ENCODE results near the gene CHKA. TPM values are rescaled to one million over a fixed set of nuclear protein-coding genes. Genes with fewer than 3 reads are reported as not detected.

The CHKA gene
- polyA plus RNA-seq, 1 of the 3 experiments (the other 2 are of a cell fraction) = 12.3 TPM

GRCh38 chr11:68040957-68041591 is 80.1 kb downstream of the CHKA start:
- Histone ChIP-seq H4K20me1 (ENCODE audit: insufficient read depth) (no peaks in the 10 kb centered on the region), H3K9me3 (no peaks in the 10 kb centered on the region), H3K79me2 (ENCODE audit: insufficient read depth) (no peaks in the 10 kb centered on the region), H3K4me3 (ENCODE audit: low read depth in 2 of 2, low read length in 1 of 2) (no peak overlapping the region), H3K27me3 (ENCODE audit: insufficient read depth) (no peaks in the 10 kb centered on the region), H3K27ac (ENCODE audit: low read depth in 2 of 2, low read length in 1 of 2) (no peak overlapping the region; a peak in 1 of 4 replicates), H2AFZ (ENCODE audit: low read depth) (peak overlapping the region; percentile 86; the same call in 1 of the 2 replicates), H3K4me1 (ENCODE audit: control insufficient read depth in 1 of 2, insufficient read depth in 2 of 2, low read depth in 1 of 2, low read length in 1 of 2) (peaks cover 12 to 20% of the 10 kb centered on the region in 2 experiments; a peak in 2 of 4 replicates), H3K4me2 (0 out of 2 replicates have a peak overlapping the region, but pooled peaks have one; percentile 63), H3K9ac (peak overlapping the region; percentile 64; the same call in 1 of the 2 replicates), H3K36me3 (replicated peaks in 1 of 2; ENCODE audit: control insufficient read depth in 1 of 2, insufficient read depth in 2 of 2, low read length in 1 of 2) (peaks cover 0 to 5% of the 10 kb centered on the region in 2 experiments), H3F3A (replicated peaks; ENCODE audit: insufficient read depth) (no peaks in the 10 kb centered on the region), H3K9me2 (no peaks in the 10 kb centered on the region)
- ChIA-PET POLR2A (no interaction called here), CTCF (interaction anchor here (0.9 to 1.7 kb wide), 5 partner anchors 10 to 168 kb away, joined by 3 to 5 read pairs (median 3); no protein-coding TSS in a partner anchor)
- WGBS (ENCODE audit: low lambda C conversion rate) = 90% methylated on average over 15 of the region's 23 CpGs
- peak; percentile 38 for DNase-seq
- TF ChIP-seq, protein P1, sequence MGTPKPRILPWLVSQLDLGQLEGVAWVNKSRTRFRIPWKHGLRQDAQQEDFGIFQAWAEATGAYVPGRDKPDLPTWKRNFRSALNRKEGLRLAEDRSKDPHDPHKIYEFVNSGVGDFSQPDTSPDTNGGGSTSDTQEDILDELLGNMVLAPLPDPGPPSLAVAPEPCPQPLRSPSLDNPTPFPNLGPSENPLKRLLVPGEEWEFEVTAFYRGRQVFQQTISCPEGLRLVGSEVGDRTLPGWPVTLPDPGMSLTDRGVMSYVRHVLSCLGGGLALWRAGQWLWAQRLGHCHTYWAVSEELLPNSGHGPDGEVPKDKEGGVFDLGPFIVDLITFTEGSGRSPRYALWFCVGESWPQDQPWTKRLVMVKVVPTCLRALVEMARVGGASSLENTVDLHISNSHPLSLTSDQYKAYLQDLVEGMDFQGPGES (IDR thresholded peaks at IDR 0.05; ENCODE audit: low read depth, low read length) = no peak
- TF ChIP-seq YY1 (IDR thresholded peaks at IDR 0.05; ENCODE audit: low read depth) (no peak), EZH2phosphoT487 (IDR thresholded peaks at IDR 0.05; ENCODE audit: borderline replicate concordance, low read depth) (no peak), RXRA (IDR thresholded peaks at IDR 0.05; ENCODE audit: borderline replicate concordance, low read depth) (no peak), RAD21 (IDR thresholded peaks at IDR 0.05; ENCODE audit: low read length) (no peak), SIN3A (IDR thresholded peaks at IDR 0.05; ENCODE audit: borderline replicate concordance, low read depth, low read length) (no peak), TEAD4 (IDR thresholded peaks at IDR 0.05; ENCODE audit: borderline replicate concordance, insufficient read depth) (no peak), MXI1 (IDR thresholded peaks at IDR 0.05; ENCODE audit: low read depth, low read length) (no peak), TAF1 (IDR thresholded peaks at IDR 0.05; ENCODE audit: borderline replicate concordance, low read depth, low read length) (no peak), CHD2 (IDR thresholded peaks at IDR 0.05; ENCODE audit: low read length, partially characterized antibody) (no peak), EP300 (IDR thresholded peaks at IDR 0.05; ENCODE audit: borderline replicate concordance in 1 of 2, low read depth in 1 of 2, low read length in 1 of 2) (no peak)
- TF ChIP-seq, protein P2, sequence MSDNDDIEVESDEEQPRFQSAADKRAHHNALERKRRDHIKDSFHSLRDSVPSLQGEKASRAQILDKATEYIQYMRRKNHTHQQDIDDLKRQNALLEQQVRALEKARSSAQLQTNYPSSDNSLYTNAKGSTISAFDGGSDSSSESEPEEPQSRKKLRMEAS (IDR thresholded peaks at IDR 0.05; ENCODE audit: low read depth) = no peak
- TF ChIP-seq, protein P3, sequence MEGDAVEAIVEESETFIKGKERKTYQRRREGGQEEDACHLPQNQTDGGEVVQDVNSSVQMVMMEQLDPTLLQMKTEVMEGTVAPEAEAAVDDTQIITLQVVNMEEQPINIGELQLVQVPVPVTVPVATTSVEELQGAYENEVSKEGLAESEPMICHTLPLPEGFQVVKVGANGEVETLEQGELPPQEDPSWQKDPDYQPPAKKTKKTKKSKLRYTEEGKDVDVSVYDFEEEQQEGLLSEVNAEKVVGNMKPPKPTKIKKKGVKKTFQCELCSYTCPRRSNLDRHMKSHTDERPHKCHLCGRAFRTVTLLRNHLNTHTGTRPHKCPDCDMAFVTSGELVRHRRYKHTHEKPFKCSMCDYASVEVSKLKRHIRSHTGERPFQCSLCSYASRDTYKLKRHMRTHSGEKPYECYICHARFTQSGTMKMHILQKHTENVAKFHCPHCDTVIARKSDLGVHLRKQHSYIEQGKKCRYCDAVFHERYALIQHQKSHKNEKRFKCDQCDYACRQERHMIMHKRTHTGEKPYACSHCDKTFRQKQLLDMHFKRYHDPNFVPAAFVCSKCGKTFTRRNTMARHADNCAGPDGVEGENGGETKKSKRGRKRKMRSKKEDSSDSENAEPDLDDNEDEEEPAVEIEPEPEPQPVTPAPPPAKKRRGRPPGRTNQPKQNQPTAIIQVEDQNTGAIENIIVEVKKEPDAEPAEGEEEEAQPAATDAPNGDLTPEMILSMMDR (IDR thresholded peaks at IDR 0.05) = no peak
- TF ChIP-seq, protein P4, sequence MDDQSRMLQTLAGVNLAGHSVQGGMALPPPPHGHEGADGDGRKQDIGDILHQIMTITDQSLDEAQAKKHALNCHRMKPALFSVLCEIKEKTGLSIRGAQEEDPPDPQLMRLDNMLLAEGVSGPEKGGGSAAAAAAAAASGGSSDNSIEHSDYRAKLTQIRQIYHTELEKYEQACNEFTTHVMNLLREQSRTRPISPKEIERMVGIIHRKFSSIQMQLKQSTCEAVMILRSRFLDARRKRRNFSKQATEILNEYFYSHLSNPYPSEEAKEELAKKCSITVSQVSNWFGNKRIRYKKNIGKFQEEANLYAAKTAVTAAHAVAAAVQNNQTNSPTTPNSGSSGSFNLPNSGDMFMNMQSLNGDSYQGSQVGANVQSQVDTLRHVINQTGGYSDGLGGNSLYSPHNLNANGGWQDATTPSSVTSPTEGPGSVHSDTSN (IDR thresholded peaks at IDR 0.05) = no peak

Measured in SK-N-SH (cell line).